ENCODE data around the gene TAOK3. TPM values are rescaled to one million over a fixed set of nuclear protein-coding genes. Genes with fewer than 3 reads are reported as not detected.

TAOK3 gene
- total RNA-seq, 2 donors from 2014 or later = 33.4 to 40.6 TPM

GRCh38 chr12:118358008-118358359, 14.7 kb downstream of the TAOK3 start:
- DNase-seq = no peak
- H3K4me3 ChIP-seq (ENCODE audit: low read length) = no peak overlapping the region
- Mint-ChIP-seq H3K9me3 (peaks cover 12% of the 10 kb centered on the region), H3K4me3 (no peak overlapping the region), H3K36me3 (ENCODE audit: low read depth) (peaks cover 13% of the 10 kb centered on the region), H3K4me1 (peaks cover 18% of the 10 kb centered on the region), H3K27ac (no peak overlapping the region), H3K27me3 (ENCODE audit: insufficient read depth) (no peaks in the 10 kb centered on the region)
- H3K9me3 ChIP-seq (ENCODE audit: control insufficient read depth, low read length) = no peaks in the 10 kb centered on the region
- H3K9ac ChIP-seq (ENCODE audit: extremely low read depth, low read length, poor library complexity, severe bottlenecking) = no peak overlapping the region
- H3K27me3 ChIP-seq (ENCODE audit: control insufficient read depth, insufficient read depth, low read length, poor library complexity, severe bottlenecking) = no peaks in the 10 kb centered on the region
- H3K27ac ChIP-seq (ENCODE audit: low read depth, low read length) = no peak overlapping the region
- H3K36me3 ChIP-seq (ENCODE audit: control insufficient read depth, insufficient read depth, low read length) = no peaks in the 10 kb centered on the region
- no CpG with 5 or more reads among the region's 1 CpG for WGBS, 2 experiments (ENCODE audit: insufficient coverage in 1 of 2, insufficient read length in 1 of 2)
- H3K4me1 ChIP-seq (ENCODE audit: control insufficient read depth, insufficient read depth, low read length) = no peaks in the 10 kb centered on the region
- TF ChIP-seq, protein P1, sequence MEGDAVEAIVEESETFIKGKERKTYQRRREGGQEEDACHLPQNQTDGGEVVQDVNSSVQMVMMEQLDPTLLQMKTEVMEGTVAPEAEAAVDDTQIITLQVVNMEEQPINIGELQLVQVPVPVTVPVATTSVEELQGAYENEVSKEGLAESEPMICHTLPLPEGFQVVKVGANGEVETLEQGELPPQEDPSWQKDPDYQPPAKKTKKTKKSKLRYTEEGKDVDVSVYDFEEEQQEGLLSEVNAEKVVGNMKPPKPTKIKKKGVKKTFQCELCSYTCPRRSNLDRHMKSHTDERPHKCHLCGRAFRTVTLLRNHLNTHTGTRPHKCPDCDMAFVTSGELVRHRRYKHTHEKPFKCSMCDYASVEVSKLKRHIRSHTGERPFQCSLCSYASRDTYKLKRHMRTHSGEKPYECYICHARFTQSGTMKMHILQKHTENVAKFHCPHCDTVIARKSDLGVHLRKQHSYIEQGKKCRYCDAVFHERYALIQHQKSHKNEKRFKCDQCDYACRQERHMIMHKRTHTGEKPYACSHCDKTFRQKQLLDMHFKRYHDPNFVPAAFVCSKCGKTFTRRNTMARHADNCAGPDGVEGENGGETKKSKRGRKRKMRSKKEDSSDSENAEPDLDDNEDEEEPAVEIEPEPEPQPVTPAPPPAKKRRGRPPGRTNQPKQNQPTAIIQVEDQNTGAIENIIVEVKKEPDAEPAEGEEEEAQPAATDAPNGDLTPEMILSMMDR (conservative IDR thresholded peaks at IDR 0.05) = no peak

DNA sequence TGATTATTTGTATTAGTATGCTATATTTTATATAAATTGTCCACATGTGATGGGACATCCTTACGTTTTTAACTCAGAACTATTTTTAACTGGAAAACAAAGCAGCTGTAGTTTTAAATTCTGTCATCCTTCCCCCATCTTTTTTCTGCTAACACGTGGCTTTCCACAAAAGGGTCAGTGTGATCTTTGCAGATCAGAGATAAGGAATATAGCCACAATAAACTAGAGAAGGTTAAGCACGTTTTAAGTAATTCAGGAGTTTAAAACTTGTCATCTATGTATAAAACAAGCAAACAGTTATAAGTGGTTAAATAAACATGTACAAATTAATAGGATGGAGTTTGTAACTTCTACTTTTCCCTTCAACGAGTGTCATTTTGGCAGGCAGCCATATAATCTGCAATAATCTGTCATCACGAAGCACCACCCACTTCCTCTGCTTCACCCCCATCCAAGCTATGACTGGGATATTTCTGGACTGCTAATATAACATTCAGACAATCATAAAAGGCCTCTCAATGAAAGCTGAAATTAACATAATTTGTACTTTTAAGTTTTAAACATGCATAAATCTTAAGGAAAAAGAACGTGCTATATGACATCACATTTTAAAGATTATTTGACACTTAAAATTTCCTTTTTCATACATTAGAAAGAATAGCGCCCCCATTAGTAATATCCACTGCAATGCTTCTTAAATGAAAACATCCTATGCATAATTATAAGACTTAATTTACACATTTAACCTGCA, 15.3 kb downstream of the TAOK3 start:
- 86 to 87% methylated on average over 4 to 7 of the region's 7 CpGs for WGBS, 2 experiments (ENCODE audit: insufficient coverage in 1 of 2, insufficient read length in 1 of 2)
- DNase-seq = no peak
- Histone ChIP-seq H3K9ac (ENCODE audit: extremely low read depth, low read length, poor library complexity, severe bottlenecking) (no peak overlapping the region), H3K27me3 (ENCODE audit: control insufficient read depth, insufficient read depth, low read length, poor library complexity, severe bottlenecking) (no peaks in the 10 kb centered on the region), H3K36me3 (ENCODE audit: control insufficient read depth, insufficient read depth, low read length) (no peaks in the 10 kb centered on the region), H3K4me1 (ENCODE audit: control insufficient read depth, insufficient read depth, low read length) (no peaks in the 10 kb centered on the region), H3K27ac (ENCODE audit: low read depth, low read length) (no peak overlapping the region), H3K4me3 (ENCODE audit: low read length) (no peak overlapping the region), H3K9me3 (ENCODE audit: control insufficient read depth, low read length) (no peaks in the 10 kb centered on the region)
- H3K9me3 Mint-ChIP-seq = peaks cover 12% of the 10 kb centered on the region
- H3K4me3 Mint-ChIP-seq = no peak overlapping the region
- no peak overlapping the region for H3K27ac Mint-ChIP-seq
- TF ChIP-seq, protein P1 (conservative IDR thresholded peaks at IDR 0.05) = peak; percentile 29
- peaks cover 18% of the 10 kb centered on the region for H3K4me1 Mint-ChIP-seq
- H3K27me3 Mint-ChIP-seq (ENCODE audit: insufficient read depth) = no peaks in the 10 kb centered on the region
- H3K36me3 Mint-ChIP-seq (ENCODE audit: low read depth) = peaks cover 13% of the 10 kb centered on the region

DNA sequence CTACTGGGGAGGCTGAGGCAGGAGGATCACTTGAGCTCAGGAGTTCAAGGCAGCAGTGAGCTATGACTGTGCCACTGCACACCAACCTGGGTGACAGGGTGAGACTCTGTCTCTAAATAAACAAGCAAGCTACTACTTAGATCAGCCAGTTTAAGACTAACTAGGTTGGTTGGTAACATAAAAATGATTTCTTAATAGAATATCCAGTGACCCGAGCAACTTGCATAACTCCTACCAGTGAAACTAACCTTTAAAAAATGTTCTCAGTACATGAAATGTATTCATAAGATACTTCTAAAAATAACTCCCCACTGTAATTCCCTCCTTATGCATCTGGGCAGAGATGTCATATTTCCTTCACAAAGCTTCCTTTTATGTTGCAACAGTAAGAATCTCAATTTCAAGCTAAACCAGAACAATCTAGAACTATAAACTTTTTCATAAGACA, 15.9 kb downstream of the TAOK3 start:
- no peak for DNase-seq
- Mint-ChIP-seq H3K36me3 (ENCODE audit: low read depth) (peaks cover 13% of the 10 kb centered on the region), H3K27me3 (ENCODE audit: insufficient read depth) (no peaks in the 10 kb centered on the region), H3K9me3 (peaks cover 12% of the 10 kb centered on the region), H3K4me3 (no peak overlapping the region), H3K27ac (no peak overlapping the region), H3K4me1 (peaks cover 18% of the 10 kb centered on the region)
- Histone ChIP-seq H3K27me3 (ENCODE audit: control insufficient read depth, insufficient read depth, low read length, poor library complexity, severe bottlenecking) (no peaks in the 10 kb centered on the region), H3K27ac (ENCODE audit: low read depth, low read length) (no peak overlapping the region), H3K4me1 (ENCODE audit: control insufficient read depth, insufficient read depth, low read length) (no peaks in the 10 kb centered on the region), H3K4me3 (ENCODE audit: low read length) (no peak overlapping the region), H3K9ac (ENCODE audit: extremely low read depth, low read length, poor library complexity, severe bottlenecking) (no peak overlapping the region), H3K36me3 (ENCODE audit: control insufficient read depth, insufficient read depth, low read length) (no peaks in the 10 kb centered on the region), H3K9me3 (ENCODE audit: control insufficient read depth, low read length) (no peaks in the 10 kb centered on the region)
- TF ChIP-seq, protein P1 (conservative IDR thresholded peaks at IDR 0.05) = no peak
- 100% methylated on average over 1 of the region's 1 CpG for WGBS, 2 experiments (ENCODE audit: insufficient coverage in 1 of 2, insufficient read length in 1 of 2)

Data from endodermal cell (in vitro differentiated cells).